ENCODE results near the gene ANGPTL3. TPM values are rescaled to one million over a fixed set of nuclear protein-coding genes. Genes with fewer than 3 reads are reported as not detected.
A peak's percentile ranks its signal among the peaks of the same experiment; 100 is the strongest.

ANGPTL3 gene
- total and polyA plus RNA-seq, 10 of the 15 experiments (the other 5 are each of a cell fraction or from before 2014, with no cell fraction given), result 0.05 to 0.15 (median 0.07) TPM; not detected in 7

DNA sequence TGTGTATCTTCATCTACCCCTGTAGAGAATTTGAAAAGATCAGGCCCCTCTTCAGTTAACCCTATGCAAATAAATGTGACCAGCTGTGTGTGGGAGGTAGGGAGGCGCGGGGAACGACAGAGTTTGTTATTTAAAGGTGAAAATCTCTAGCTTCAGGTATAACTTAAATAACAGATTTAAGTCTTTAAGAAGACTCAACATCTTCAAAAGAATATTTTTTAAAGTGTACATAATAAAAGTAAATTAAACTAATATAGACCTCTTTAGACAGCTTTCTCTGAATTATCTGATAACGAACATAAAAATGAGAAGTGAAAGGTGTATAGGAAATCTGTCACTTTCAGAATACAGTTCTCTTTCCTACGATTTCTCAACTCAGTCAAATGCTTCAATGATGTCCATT, 16.0 kb downstream of the ANGPTL3 start (continued):
- TF ChIP-seq ZNF384 (IDR thresholded peaks at IDR 0.05; ENCODE audit: borderline replicate concordance, low read depth, low read length) (no peak), EGR1 (IDR thresholded peaks at IDR 0.05; ENCODE audit: borderline replicate concordance in 1 of 2, low read depth in 2 of 2, low read length in 2 of 2) (peak in 1 of 2 experiments; percentile 81; a peak in 2 of 3 replicates), PAX8 (IDR thresholded peaks at IDR 0.05) (0 out of 2 replicates have a peak, but pooled peaks have one; percentile 15), FOXM1 (IDR thresholded peaks at IDR 0.05; ENCODE audit: low read depth, low read length) (0 out of 2 replicates have a peak, but pooled peaks have one; percentile 36), IKZF2 (IDR thresholded peaks at IDR 0.05) (peak; percentile 44 to 46; a peak in 3 of 4 replicates), REST (IDR thresholded peaks at IDR 0.05; ENCODE audit: low read depth, low read length) (no peak), KDM1A (IDR thresholded peaks at IDR 0.05; ENCODE audit: borderline replicate concordance) (no peak), NR2F1 (conservative IDR thresholded peaks at IDR 0.05) (no peak), MYC (IDR thresholded peaks at IDR 0.05; ENCODE audit: insufficient read depth, insufficient read length, insufficient replicate concordance, low read length, severe bottlenecking) (no peak), KLF5 (IDR thresholded peaks at IDR 0.05; ENCODE audit: partially characterized antibody) (no peak), IKZF1 (conservative IDR thresholded peaks at IDR 0.05) (peak; percentile 14; the same call in 1 of the 2 replicates), PBX3 (IDR thresholded peaks at IDR 0.05; ENCODE audit: insufficient replicate concordance, low read depth, low read length) (no peak), RUNX3 (IDR thresholded peaks at IDR 0.05; ENCODE audit: low read length) (peak; percentile 45; the same call in 1 of the 2 replicates), MYB (IDR thresholded peaks at IDR 0.05; ENCODE audit: borderline replicate concordance, low read depth, low read length) (0 out of 2 replicates have a peak, but pooled peaks have one; percentile 70), SUPT20H (IDR thresholded peaks at IDR 0.05; ENCODE audit: borderline replicate concordance, control insufficient read depth, low read depth, low read length) (no peak), SMC3 (IDR thresholded peaks at IDR 0.05; ENCODE audit: borderline replicate concordance, low read length) (no peak), MTA2 (IDR thresholded peaks at IDR 0.05; ENCODE audit: low read depth) (peak; percentile 80), BRCA1 (IDR thresholded peaks at IDR 0.05; ENCODE audit: low read depth, low read length) (no peak), MXI1 (IDR thresholded peaks at IDR 0.05; ENCODE audit: low read depth, low read length) (no peak), RELA (IDR thresholded peaks at IDR 0.05; ENCODE audit: borderline replicate concordance, partially characterized antibody) (no peak), ETV6 (conservative IDR thresholded peaks at IDR 0.05 in 1 of 2, IDR thresholded peaks at IDR 0.05 in 1 of 2; ENCODE audit: borderline replicate concordance in 1 of 2, low read depth in 1 of 2) (no peak), BMI1 (IDR thresholded peaks at IDR 0.05; ENCODE audit: borderline replicate concordance) (peak; percentile 58; the same call in 1 of the 2 replicates)
- TF ChIP-seq, protein P1, sequence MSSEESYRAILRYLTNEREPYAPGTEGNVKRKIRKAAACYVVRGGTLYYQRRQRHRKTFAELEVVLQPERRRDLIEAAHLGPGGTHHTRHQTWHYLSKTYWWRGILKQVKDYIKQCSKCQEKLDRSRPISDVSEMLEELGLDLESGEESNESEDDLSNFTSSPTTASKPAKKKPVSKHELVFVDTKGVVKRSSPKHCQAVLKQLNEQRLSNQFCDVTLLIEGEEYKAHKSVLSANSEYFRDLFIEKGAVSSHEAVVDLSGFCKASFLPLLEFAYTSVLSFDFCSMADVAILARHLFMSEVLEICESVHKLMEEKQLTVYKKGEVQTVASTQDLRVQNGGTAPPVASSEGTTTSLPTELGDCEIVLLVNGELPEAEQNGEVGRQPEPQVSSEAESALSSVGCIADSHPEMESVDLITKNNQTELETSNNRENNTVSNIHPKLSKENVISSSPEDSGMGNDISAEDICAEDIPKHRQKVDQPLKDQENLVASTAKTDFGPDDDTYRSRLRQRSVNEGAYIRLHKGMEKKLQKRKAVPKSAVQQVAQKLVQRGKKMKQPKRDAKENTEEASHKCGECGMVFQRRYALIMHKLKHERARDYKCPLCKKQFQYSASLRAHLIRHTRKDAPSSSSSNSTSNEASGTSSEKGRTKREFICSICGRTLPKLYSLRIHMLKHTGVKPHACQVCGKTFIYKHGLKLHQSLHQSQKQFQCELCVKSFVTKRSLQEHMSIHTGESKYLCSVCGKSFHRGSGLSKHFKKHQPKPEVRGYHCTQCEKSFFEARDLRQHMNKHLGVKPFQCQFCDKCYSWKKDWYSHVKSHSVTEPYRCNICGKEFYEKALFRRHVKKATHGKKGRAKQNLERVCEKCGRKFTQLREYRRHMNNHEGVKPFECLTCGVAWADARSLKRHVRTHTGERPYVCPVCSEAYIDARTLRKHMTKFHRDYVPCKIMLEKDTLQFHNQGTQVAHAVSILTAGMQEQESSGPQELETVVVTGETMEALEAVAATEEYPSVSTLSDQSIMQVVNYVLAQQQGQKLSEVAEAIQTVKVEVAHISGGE (CRISPR knock-in tag; IDR thresholded peaks at IDR 0.05), result no peak

Measured in GM12878 (cell line).